ENCODE measurements around the gene PIP4K2C.
"Not testable (repeated sequence)": the region's sequence is repeated elsewhere in the genome, so short reads cannot be mapped to it uniquely, and the experiment has no call there.

The PIP4K2C gene

DNA sequence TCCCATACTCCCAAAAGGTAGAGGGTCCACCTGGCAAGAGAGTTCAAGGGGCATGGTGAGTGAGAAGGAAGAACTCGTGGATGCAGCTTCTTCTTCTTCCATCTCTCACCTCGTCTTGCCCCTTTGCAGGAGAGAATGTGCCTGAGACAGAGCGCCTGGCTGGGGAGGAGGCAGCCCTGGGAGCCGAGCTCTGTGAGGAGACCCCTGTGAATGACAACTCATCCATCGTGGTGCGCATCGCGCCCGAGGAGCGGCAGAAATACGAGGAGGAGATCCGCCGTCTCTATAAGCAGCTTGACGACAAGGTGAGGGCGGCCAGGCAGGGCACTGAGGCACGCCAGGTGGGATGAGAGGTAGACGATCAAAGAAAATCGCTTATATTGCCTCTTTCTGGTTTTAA is 21.1 kb upstream of the PIP4K2C start:
- H4K20me1 ChIP-seq, result no peaks in the 10 kb centered on the region
- no peak overlapping the region for H3K9ac ChIP-seq
- H3K4me1 ChIP-seq, result no peaks in the 10 kb centered on the region
- no peak for TF ChIP-seq Cebpa-rat (IDR thresholded peaks at IDR 0.05)
- no peak overlapping the region for H3K4me3 ChIP-seq
- no peaks in the 10 kb centered on the region for H3K27me3 ChIP-seq
- no peaks in the 10 kb centered on the region for H3K9me3 ChIP-seq (replicated peaks in 1 of 11)
- no peak overlapping the region for H3K27ac ChIP-seq
- no peaks in the 10 kb centered on the region for H3K36me3 ChIP-seq
- no peak overlapping the region for H3K4me2 ChIP-seq

- H3K36me3 ChIP-seq; H3K4me3 ChIP-seq; H4K20me1 ChIP-seq; H3K4me2 ChIP-seq; H3K27me3 ChIP-seq; H3K9ac ChIP-seq; H3K9me3 ChIP-seq (replicated peaks in 1 of 11); H3K4me1 ChIP-seq; H3K27ac ChIP-seq: not testable (repeated sequence)
Measured at GRCh38 chr12:57570438-57570837, 20.6 kb upstream of the PIP4K2C start.

GRCh38 chr12:57571926-57572762 is 18.8 kb upstream of the PIP4K2C start:
- Histone ChIP-seq H3K9ac (no peak overlapping the region), H3K27ac (no peak overlapping the region), H3K4me2 (no peak overlapping the region), H4K20me1 (no peaks in the 10 kb centered on the region), H3K9me3 (replicated peaks in 1 of 11) (no peaks in the 10 kb centered on the region), H3K4me3 (no peak overlapping the region), H3K36me3 (no peaks in the 10 kb centered on the region), H3K27me3 (no peaks in the 10 kb centered on the region), H3K4me1 (no peaks in the 10 kb centered on the region)
- no peak for TF ChIP-seq Cebpa-rat (IDR thresholded peaks at IDR 0.05)

- H3K36me3 ChIP-seq, result no peaks in the 10 kb centered on the region
- H3K4me2 ChIP-seq, result no peak overlapping the region
- no peaks in the 10 kb centered on the region for H3K27me3 ChIP-seq
- H3K9ac ChIP-seq, result no peak overlapping the region
- no peak for TF ChIP-seq Cebpa-rat (IDR thresholded peaks at IDR 0.05)
- no peak overlapping the region for H3K4me3 ChIP-seq
- no peak overlapping the region for H3K27ac ChIP-seq
- no peaks in the 10 kb centered on the region for H3K9me3 ChIP-seq (replicated peaks in 1 of 11)
- no peaks in the 10 kb centered on the region for H3K4me1 ChIP-seq
- no peaks in the 10 kb centered on the region for H4K20me1 ChIP-seq
Measured at GRCh38 chr12:57574795-57575194, 16.2 kb upstream of the PIP4K2C start.

GRCh38 chr12:57575771-57576612 is 15.0 kb upstream of the PIP4K2C start:
- Histone ChIP-seq H3K36me3 (no peaks in the 10 kb centered on the region), H4K20me1 (no peaks in the 10 kb centered on the region), H3K9ac (no peak overlapping the region), H3K9me3 (replicated peaks in 1 of 11) (no peaks in the 10 kb centered on the region), H3K4me2 (no peak overlapping the region), H3K27ac (no peak overlapping the region), H3K27me3 (no peaks in the 10 kb centered on the region), H3K4me3 (no peak overlapping the region), H3K4me1 (no peaks in the 10 kb centered on the region)
- TF ChIP-seq Cebpa-rat (IDR thresholded peaks at IDR 0.05), result no peak

DNA sequence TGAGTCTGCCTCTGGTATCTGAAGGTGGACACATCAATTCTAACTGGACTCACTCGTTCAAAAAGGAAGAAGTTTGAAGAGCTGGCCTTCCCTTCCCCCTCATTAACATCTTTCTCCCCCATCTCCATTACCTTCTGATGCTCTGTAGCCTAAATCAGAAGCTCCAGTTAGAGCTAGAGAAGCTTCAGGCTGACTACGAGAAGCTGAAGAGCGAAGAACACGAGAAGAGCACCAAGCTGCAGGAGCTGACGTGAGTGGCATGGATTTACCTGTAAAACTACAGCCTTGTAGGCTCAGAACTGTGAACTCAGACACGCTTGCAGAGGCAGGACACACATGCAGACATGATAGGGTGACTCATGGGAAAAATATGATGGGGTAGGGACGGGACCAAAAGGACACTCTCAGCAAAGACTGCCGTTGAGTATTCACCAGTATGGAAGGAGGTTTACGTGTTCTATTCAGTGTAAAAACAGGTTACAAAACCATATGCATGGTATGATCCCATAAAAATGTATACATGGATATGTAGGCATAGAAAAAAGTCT is 14.3 kb upstream of the PIP4K2C start:
- H3K27ac ChIP-seq, result no peak overlapping the region
- no peak overlapping the region for H3K4me3 ChIP-seq
- no peaks in the 10 kb centered on the region for H3K36me3 ChIP-seq
- H3K9ac ChIP-seq, result no peak overlapping the region
- H3K4me2 ChIP-seq, result no peak overlapping the region
- no peak for TF ChIP-seq Cebpa-rat (IDR thresholded peaks at IDR 0.05)
- H3K4me1 ChIP-seq, result no peaks in the 10 kb centered on the region
- H4K20me1 ChIP-seq, result no peaks in the 10 kb centered on the region
- no peaks in the 10 kb centered on the region for H3K9me3 ChIP-seq (replicated peaks in 1 of 11)
- no peaks in the 10 kb centered on the region for H3K27me3 ChIP-seq

DNA sequence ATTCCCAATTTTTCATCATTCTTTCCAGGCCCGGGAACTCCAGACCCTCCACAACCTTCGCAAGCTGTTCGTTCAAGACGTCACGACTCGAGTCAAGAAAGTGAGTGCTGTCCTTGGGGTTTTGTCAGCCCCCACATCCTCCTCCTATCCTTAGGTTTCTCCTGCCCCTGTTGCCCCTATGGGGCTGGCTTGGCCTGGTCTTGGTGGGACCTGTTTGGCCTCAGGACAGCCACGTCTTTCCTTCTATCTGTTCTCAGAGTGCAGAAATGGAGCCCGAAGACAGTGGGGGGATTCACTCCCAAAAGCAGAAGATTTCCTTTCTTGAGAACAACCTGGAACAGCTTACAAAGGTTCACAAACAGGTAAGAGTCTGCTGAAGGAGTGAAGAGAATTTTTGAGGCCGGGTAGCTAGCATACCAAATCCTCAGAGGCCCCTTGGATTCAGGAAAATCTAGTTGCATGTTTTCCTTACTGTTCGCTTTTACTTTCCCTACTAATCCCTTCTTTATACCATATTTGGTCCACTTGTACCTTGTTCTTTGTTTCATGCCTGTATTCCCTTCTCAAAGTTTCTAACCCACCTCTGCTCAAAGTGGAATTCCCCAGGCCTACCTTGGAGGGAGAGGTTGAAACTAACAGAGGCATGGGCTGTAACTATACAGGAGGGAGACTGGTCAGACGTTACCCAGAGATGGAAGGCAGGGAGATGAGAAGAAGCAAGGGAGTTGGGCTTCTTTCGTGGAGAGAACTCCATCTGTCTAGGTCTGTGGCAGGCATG is 12.8 kb upstream of the PIP4K2C start:
- Histone ChIP-seq H4K20me1 (no peaks in the 10 kb centered on the region; a peak in 1 of 22 replicates), H3K4me2 (no peak overlapping the region), H3K9me3 (replicated peaks in 1 of 11) (no peaks in the 10 kb centered on the region), H3K4me1 (no peaks in the 10 kb centered on the region), H3K27ac (no peak overlapping the region), H3K27me3 (no peaks in the 10 kb centered on the region), H3K4me3 (no peak overlapping the region), H3K9ac (no peak overlapping the region), H3K36me3 (no peaks in the 10 kb centered on the region)
- TF ChIP-seq Cebpa-rat (IDR thresholded peaks at IDR 0.05), result no peak

DNA sequence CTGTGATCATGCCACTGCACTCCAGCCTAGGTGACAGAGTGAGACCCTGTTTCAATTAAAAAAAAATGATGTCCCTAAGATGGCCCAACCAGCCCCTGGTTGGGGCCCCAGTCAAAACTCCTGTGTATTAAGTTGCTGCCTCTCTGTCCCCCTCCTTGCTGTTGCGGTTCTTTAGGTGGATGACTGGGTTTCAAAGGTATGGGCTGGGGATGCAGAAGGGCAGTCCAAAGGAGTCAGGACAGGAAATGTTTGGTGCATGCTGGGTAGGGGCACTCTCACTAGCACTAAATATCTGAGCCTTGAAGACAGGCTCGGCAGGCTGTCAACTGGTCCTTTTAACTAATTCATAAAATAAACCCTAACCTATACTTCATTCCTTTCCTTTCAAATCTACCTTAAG is 12.0 kb upstream of the PIP4K2C start:
- Histone ChIP-seq H3K27me3 (no peaks in the 10 kb centered on the region), H3K36me3 (no peaks in the 10 kb centered on the region), H3K9ac (no peak overlapping the region), H3K4me1 (peaks cover 0 to 3% (median 0%) of the 10 kb centered on the region in 10 experiments; a peak in 1 of 20 replicates), H4K20me1 (no peaks in the 10 kb centered on the region; a peak in 1 of 22 replicates), H3K4me3 (no peak overlapping the region), H3K9me3 (replicated peaks in 1 of 11) (no peaks in the 10 kb centered on the region), H3K4me2 (no peak overlapping the region), H3K27ac (no peak overlapping the region)
- TF ChIP-seq Cebpa-rat (IDR thresholded peaks at IDR 0.05), result no peak
